Measurements from ENCODE around the gene IGSF21. TPM values are rescaled to one million over a fixed set of nuclear protein-coding genes. Genes with fewer than 3 reads are reported as not detected.

Gene IGSF21
- polyA plus RNA-seq, 1 donor (not counting 4 experiments of a cell fraction or from before 2014, with no cell fraction given), result not detected

DNA sequence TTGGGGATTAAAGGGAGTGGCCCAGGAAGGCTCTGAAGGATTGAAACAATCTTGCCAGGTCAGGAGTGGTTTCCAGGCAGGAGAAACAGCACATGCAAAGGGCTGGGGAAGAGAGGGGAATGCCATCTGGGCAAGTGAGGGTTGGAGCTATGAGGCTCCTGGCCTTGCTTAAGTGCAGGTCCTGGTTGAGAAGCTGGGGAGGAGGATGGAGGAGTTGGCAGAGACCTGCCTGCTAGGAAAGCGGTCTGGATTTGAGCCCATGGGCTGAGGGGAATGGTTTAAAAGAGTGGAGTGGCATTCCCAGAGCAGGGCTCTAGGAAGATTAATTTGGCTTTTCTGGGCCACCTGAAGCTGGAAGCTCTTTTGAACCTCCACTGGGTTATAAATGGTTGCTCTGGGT, 9.2 kb downstream of the IGSF21 start:
- no peak for DNase-seq (ENCODE audit: low read depth, low spot score)
- no peak for FAIRE-seq
- Histone ChIP-seq H3K36me3 (ENCODE audit: control insufficient read depth in 2 of 2, extremely low read depth in 1 of 2, insufficient read depth in 2 of 2, low read length in 2 of 2) (no peaks in the 10 kb centered on the region), H3K27ac (ENCODE audit: control insufficient read depth, insufficient read depth, low read length) (no peak overlapping the region), H3K9me3 (ENCODE audit: control insufficient read depth, low read depth, low read length) (no peaks in the 10 kb centered on the region), H3K27me3 (ENCODE audit: control insufficient read depth, extremely low read depth, insufficient read depth, low read length) (peaks cover 12% of the 10 kb centered on the region), H3K4me3 (ENCODE audit: control insufficient read depth in 2 of 3, extremely low read depth in 1 of 3, insufficient read depth in 2 of 3, low read depth in 1 of 3, low read length in 3 of 3) (no peak overlapping the region), H4K20me1 (ENCODE audit: control insufficient read depth, extremely low read depth, insufficient read depth, low read length) (no peaks in the 10 kb centered on the region), H3K4me1 (ENCODE audit: control insufficient read depth, extremely low read depth, insufficient read depth, low read length) (no peaks in the 10 kb centered on the region), H3K4me2 (ENCODE audit: control insufficient read depth, extremely low read depth, insufficient read depth, low read depth, low read length) (no peak overlapping the region), H3K9me1 (ENCODE audit: control insufficient read depth, extremely low read depth, insufficient read depth, low read length) (no peaks in the 10 kb centered on the region), H3K79me2 (ENCODE audit: control insufficient read depth, insufficient read depth, low read length) (no peaks in the 10 kb centered on the region), H2AFZ (ENCODE audit: control insufficient read depth, low read length) (no peak overlapping the region), H3K9ac (ENCODE audit: control insufficient read depth, extremely low read depth, insufficient read depth, low read length) (no peak overlapping the region)
- dilution Hi-C loops (cut with MboI; ENCODE audit: extremely low pct_ligation_motif_present, low sequenced_read_pairs), result no loop called here
- TF ChIP-seq, protein P1, sequence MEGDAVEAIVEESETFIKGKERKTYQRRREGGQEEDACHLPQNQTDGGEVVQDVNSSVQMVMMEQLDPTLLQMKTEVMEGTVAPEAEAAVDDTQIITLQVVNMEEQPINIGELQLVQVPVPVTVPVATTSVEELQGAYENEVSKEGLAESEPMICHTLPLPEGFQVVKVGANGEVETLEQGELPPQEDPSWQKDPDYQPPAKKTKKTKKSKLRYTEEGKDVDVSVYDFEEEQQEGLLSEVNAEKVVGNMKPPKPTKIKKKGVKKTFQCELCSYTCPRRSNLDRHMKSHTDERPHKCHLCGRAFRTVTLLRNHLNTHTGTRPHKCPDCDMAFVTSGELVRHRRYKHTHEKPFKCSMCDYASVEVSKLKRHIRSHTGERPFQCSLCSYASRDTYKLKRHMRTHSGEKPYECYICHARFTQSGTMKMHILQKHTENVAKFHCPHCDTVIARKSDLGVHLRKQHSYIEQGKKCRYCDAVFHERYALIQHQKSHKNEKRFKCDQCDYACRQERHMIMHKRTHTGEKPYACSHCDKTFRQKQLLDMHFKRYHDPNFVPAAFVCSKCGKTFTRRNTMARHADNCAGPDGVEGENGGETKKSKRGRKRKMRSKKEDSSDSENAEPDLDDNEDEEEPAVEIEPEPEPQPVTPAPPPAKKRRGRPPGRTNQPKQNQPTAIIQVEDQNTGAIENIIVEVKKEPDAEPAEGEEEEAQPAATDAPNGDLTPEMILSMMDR (optimal IDR thresholded peaks at IDR 0.05 in 1 of 3, IDR thresholded peaks at IDR 0.05 in 1 of 3, conservative IDR thresholded peaks at IDR 0.05 in 1 of 3; ENCODE audit: extremely low read depth in 1 of 3, insufficient read depth in 2 of 3, low read length in 3 of 3), result no peak
- no peak for TF ChIP-seq EZH2 (IDR thresholded peaks at IDR 0.05; ENCODE audit: low read length)

DNA sequence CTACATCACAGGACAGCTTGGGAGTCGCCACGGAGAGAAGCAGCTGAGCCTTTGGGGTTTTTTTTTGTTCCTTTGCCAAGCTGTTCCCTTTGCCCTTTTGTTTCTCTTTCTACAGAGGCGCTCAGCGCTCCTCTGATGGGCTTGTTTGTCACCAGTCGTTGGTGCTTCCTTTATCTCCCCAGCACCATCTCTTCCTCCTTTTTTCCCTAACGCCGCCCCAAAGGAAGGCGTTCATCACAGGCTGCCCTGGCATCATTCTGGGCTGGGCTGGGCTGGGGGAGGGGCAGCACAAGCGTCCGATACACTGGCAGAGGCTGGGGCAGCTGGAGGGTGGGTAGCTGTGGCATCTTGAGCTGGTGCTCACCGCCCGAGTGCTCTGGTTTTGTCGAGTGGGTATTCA, 10.5 kb downstream of the IGSF21 start:
- Histone ChIP-seq H3K27me3 (ENCODE audit: control insufficient read depth, extremely low read depth, insufficient read depth, low read length) (peaks cover 4% of the 10 kb centered on the region), H3K9me1 (ENCODE audit: control insufficient read depth, extremely low read depth, insufficient read depth, low read length) (no peaks in the 10 kb centered on the region), H3K36me3 (ENCODE audit: control insufficient read depth in 2 of 2, extremely low read depth in 1 of 2, insufficient read depth in 2 of 2, low read length in 2 of 2) (no peaks in the 10 kb centered on the region), H3K4me2 (ENCODE audit: control insufficient read depth, extremely low read depth, insufficient read depth, low read depth, low read length) (no peak overlapping the region), H3K79me2 (ENCODE audit: control insufficient read depth, insufficient read depth, low read length) (no peaks in the 10 kb centered on the region), H2AFZ (ENCODE audit: control insufficient read depth, low read length) (no peak overlapping the region), H3K4me1 (ENCODE audit: control insufficient read depth, extremely low read depth, insufficient read depth, low read length) (no peaks in the 10 kb centered on the region), H3K9ac (ENCODE audit: control insufficient read depth, extremely low read depth, insufficient read depth, low read length) (no peak overlapping the region), H4K20me1 (ENCODE audit: control insufficient read depth, extremely low read depth, insufficient read depth, low read length) (no peaks in the 10 kb centered on the region), H3K4me3 (ENCODE audit: control insufficient read depth in 2 of 3, extremely low read depth in 1 of 3, insufficient read depth in 2 of 3, low read depth in 1 of 3, low read length in 3 of 3) (no peak overlapping the region), H3K27ac (ENCODE audit: control insufficient read depth, insufficient read depth, low read length) (no peak overlapping the region), H3K9me3 (ENCODE audit: control insufficient read depth, low read depth, low read length) (no peaks in the 10 kb centered on the region)
- DNase-seq (ENCODE audit: low read depth, low spot score) (no peak), FAIRE-seq (no peak)
- TF ChIP-seq, protein P1 (optimal IDR thresholded peaks at IDR 0.05 in 1 of 3, IDR thresholded peaks at IDR 0.05 in 1 of 3, conservative IDR thresholded peaks at IDR 0.05 in 1 of 3; ENCODE audit: extremely low read depth in 1 of 3, insufficient read depth in 2 of 3, low read length in 3 of 3), result no peak
- no peak for TF ChIP-seq EZH2 (IDR thresholded peaks at IDR 0.05; ENCODE audit: low read length)
- dilution Hi-C loops (cut with MboI; ENCODE audit: extremely low pct_ligation_motif_present, low sequenced_read_pairs), result no loop called here

Data from keratinocyte (primary cell).